ENCODE data around the gene BCO2. TPM values are rescaled to one million over a fixed set of nuclear protein-coding genes. Genes with fewer than 3 reads are reported as not detected.

The BCO2 gene
- total RNA-seq, 1 experiment from 2014 or later = not detected

DNA sequence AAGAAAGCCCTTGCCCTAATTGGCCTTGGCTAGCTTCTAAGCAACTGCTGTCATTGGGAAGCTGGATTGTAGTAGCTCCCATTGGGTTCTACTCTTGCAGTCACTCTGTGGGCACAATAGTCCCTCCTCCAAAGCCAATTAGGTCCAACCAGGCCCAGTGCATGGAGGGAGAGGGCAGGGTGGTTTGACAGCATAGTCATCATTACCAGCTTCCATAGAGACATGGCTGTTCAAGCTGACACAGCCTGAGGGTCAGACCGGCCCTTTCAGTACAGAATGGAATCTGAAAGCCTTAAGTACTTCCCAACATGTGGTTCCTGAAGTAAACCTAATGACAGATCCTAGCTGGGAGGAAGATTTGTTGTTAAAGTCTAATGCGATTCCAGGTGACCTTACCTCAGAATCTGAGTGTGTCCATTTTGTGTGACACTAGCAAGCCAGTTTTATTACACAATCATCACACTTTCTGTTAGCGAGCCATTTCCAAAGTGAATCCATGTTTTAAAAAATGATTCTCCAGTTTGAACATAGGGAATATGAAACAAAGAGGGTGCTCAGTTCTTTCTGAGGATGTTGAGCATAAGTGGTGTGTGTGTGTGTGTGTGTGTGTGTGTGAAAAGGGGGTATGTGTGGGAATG, 78.4 kb downstream of the BCO2 start:
- Mint-ChIP-seq H3K4me1 (ENCODE audit: insufficient read depth, unreplicated experiment) (no peaks in the 10 kb centered on the region), H3K4me3 (ENCODE audit: unreplicated experiment) (no peak overlapping the region), H3K27me3 (ENCODE audit: insufficient read depth, unreplicated experiment) (no peaks in the 10 kb centered on the region), H3K36me3 (ENCODE audit: insufficient read depth, unreplicated experiment) (no peaks in the 10 kb centered on the region), H3K27ac (ENCODE audit: low read depth, unreplicated experiment) (no peak overlapping the region), H3K9me3 (ENCODE audit: unreplicated experiment) (no peaks in the 10 kb centered on the region)
- no TSS peak for BruUV-seq (replicated peaks)
- POLR2A ChIA-PET = interaction anchor here (0.6 to 0.8 kb wide), 2 partner anchors 17 to 1029 kb away, joined by 3 read pairs; no protein-coding TSS in a partner anchor
- intact Hi-C loops (cut with micrococcal nuclease) = no loop called here
- no peak for DNase-seq (ENCODE audit: unreplicated experiment)
- CTCF ChIA-PET = interaction anchor here (0.7 kb wide), 1 partner anchor 16 kb away, joined by 3 read pairs; no protein-coding TSS in a partner anchor
- TF ChIP-seq, protein P1, sequence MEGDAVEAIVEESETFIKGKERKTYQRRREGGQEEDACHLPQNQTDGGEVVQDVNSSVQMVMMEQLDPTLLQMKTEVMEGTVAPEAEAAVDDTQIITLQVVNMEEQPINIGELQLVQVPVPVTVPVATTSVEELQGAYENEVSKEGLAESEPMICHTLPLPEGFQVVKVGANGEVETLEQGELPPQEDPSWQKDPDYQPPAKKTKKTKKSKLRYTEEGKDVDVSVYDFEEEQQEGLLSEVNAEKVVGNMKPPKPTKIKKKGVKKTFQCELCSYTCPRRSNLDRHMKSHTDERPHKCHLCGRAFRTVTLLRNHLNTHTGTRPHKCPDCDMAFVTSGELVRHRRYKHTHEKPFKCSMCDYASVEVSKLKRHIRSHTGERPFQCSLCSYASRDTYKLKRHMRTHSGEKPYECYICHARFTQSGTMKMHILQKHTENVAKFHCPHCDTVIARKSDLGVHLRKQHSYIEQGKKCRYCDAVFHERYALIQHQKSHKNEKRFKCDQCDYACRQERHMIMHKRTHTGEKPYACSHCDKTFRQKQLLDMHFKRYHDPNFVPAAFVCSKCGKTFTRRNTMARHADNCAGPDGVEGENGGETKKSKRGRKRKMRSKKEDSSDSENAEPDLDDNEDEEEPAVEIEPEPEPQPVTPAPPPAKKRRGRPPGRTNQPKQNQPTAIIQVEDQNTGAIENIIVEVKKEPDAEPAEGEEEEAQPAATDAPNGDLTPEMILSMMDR (IDR thresholded peaks at IDR 0.05; ENCODE audit: unreplicated experiment) = no peak

DNA sequence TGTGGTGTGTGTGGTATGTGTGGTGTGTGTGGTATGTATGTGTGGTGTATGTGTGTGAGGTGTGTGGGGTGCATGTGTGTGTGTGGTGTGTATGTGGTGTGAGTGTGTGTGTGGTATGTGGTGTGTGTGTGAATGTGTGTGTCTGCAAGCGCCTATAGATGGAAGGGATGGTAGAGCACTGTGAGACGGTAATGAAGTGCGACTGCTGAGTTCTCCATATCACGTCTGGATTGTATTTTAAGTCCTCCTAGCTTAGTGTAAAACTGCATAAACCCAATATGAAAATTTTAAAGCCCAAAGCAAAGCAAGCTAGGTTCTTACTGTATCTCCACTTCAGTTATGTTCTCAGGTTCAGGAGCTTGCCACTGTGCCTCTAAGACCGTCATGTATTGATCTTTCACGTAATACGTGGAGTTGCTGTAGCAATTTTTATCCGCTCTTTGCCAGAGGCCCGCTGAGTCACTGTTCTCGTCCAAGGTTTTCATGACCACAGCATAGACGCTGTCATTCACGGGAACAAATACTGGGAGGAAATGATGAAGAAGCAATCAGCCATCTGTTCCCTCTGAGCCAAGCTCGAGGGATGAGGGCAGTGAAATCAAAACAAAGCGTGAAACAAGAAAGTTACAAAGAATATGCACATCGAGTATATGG, 79.9 kb downstream of the BCO2 start:
- no peaks in the 10 kb centered on the region for H3K9me3 Mint-ChIP-seq (ENCODE audit: unreplicated experiment)
- intact Hi-C loops (cut with micrococcal nuclease) = no loop called here
- DNase-seq (ENCODE audit: unreplicated experiment) = peak; percentile 76
- H3K27ac Mint-ChIP-seq (ENCODE audit: low read depth, unreplicated experiment) = no peak overlapping the region
- BruUV-seq (replicated peaks) = no TSS peak
- H3K36me3 Mint-ChIP-seq (ENCODE audit: insufficient read depth, unreplicated experiment) = no peaks in the 10 kb centered on the region
- TF ChIP-seq, protein P1 (IDR thresholded peaks at IDR 0.05; ENCODE audit: unreplicated experiment) = no peak
- H3K4me1 Mint-ChIP-seq (ENCODE audit: insufficient read depth, unreplicated experiment) = peaks cover 2% of the 10 kb centered on the region
- ChIA-PET POLR2A (interaction anchor here (1.0 to 1.1 kb wide), 2 partner anchors 13 to 29 kb away, joined by 4 to 5 read pairs; partner anchors contain the start of gene PTS), CTCF (interaction anchor here (0.7 to 1.1 kb wide), 5 partner anchors 9 to 764 kb away, joined by 3 to 7 read pairs (median 3); no protein-coding TSS in a partner anchor)
- no peak overlapping the region for H3K4me3 Mint-ChIP-seq (ENCODE audit: unreplicated experiment)
- no peaks in the 10 kb centered on the region for H3K27me3 Mint-ChIP-seq (ENCODE audit: insufficient read depth, unreplicated experiment)

DNA sequence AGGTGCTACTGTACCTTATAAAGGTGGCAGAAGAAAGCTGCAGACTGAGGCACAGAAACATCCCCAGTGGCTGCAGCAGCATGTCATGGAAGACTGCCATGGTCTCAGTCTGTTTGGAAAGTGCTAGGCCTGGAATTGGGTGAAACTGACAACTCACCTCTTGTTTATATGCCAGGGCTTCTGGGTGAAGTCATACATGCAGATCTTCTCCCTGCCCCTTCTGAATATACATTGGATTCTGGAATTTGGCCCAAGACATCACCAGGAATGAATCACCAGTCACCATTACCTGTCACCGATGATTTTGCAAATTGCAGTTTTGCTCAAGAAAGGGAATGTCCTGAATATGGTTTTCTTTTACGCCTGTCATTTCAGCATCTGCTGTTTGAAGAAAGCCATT, 85.2 kb downstream of the BCO2 start, which contains the start of gene PLET1:
TSS of gene PLET1 (minus strand) at position 371 of the 400 bp plus-strand sequence. CDS start at position 100, 271 bp downstream.
- CTCF ChIA-PET = no interaction called here

More for the DNA sequence above, 85.2 kb downstream of the BCO2 start, which contains the start of gene PLET1:
- Mint-ChIP-seq H3K4me1 (ENCODE audit: insufficient read depth, unreplicated experiment) (peaks cover 10% of the 10 kb centered on the region), H3K36me3 (ENCODE audit: insufficient read depth, unreplicated experiment) (no peaks in the 10 kb centered on the region), H3K27me3 (ENCODE audit: insufficient read depth, unreplicated experiment) (no peaks in the 10 kb centered on the region), H3K9me3 (ENCODE audit: unreplicated experiment) (no peaks in the 10 kb centered on the region), H3K27ac (ENCODE audit: low read depth, unreplicated experiment) (peak within 1 kb of the TSS; percentile 6), H3K4me3 (ENCODE audit: unreplicated experiment) (no peak within 1 kb of the TSS)
- DNase-seq (ENCODE audit: unreplicated experiment) = peak; percentile 58
- TF ChIP-seq, protein P1 (IDR thresholded peaks at IDR 0.05; ENCODE audit: unreplicated experiment) = no peak
- intact Hi-C loops (cut with micrococcal nuclease) = no loop called here
- BruUV-seq (replicated peaks) = no TSS peak
- POLR2A ChIA-PET = interaction anchor here (0.7 to 0.9 kb wide), 4 partner anchors 34 to 333 kb away, joined by 3 to 6 read pairs (median 4); partner anchors contain the start of genes PTS, SDHD and TIMM8B
